HG03432 (cell line): ENCODE data around the gene PSME2.

ENCODE experiments used
- ATAC-seq: cut with Tn5 transposase; IDR thresholded peaks from one replicate; pipeline ENCODE4 v1.9.1; 2021; ENCODE audit warnings: mild to moderate bottlenecking, moderate library complexity; ENCODE audit not compliant: unreplicated experiment

Gene PSME2

DNA sequence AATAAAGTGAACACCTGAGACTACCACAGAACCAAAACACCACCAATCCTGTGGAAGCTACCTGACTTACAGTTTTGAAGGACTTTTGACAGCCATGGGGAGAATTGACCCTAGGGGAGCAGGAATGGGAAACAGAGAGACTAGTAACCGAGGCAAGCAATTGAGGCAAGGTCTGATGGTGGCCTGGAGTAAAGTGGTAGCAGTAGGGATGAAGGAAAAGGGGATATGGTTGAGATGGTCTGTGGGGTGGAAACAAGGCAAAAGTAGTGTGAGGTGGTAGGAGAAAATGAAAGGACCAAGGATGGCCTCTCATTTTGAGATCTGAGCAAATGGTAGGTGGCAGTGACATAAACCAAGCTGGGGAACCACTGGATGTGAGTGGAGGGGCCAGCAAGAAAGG lies 10.4 kb upstream of the PSME2 start:
- ATAC-seq = no peak

DNA sequence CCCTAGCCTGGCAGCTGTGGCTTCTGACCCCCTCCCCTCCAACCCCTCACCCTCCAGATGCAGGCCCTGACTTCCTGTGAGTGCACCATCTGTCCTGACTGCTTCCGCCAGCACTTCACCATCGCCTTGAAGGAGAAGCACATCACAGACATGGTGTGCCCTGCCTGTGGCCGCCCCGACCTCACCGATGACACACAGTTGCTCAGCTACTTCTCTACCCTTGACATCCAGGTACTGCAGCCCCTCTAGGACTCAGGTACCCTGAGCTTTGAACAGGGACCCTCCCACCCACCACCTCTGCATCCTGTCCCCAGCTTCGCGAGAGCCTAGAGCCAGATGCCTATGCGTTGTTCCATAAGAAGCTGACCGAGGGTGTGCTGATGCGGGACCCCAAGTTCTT lies 8.7 kb upstream of the PSME2 start:
- no peak for ATAC-seq

DNA sequence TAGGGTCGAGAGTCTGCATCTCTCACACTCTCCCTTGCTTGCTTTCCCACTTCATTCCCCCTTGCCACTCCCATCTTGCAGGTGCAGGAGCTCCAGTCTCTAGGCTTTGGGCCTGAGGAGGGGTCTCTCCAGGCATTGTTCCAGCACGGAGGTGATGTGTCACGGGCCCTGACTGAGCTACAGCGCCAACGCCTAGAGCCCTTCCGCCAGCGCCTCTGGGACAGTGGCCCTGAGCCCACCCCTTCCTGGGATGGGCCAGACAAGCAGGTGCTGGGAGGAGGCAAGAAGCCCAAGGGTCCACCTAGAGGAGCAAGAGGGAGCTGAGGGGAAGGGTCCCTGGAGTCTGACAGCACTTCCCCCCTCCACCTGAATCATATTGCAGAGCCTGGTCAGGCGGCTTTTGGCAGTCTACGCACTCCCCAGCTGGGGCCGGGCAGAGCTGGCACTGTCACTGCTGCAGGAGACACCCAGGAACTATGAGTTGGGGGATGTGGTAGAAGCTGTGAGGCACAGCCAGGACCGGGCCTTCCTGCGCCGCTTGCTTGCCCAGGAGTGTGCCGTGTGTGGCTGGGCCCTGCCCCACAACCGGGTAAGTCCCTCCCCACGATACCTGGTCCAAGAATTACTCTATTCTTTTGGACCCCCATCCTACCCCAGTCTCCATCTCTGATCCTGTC lies 5.1 kb upstream of the PSME2 start:
- ATAC-seq = no peak

DNA sequence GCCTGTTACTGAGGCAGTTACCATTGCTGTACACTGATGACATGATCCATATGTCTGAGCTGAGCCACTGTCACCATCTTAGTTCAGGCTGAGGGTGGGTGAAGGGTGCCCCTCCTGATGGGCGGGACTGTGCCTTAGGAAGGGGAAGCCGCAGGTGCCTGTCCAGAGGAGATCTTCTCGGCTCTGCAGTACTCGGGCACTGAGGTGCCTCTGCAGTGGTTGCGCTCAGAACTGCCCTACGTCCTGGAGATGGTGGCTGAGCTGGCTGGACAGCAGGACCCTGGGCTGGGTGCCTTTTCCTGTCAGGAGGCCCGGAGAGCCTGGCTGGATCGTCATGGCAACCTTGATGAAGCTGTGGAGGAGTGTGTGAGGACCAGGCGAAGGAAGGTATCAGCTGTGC lies 4.6 kb upstream of the PSME2 start:
- no peak for ATAC-seq

DNA sequence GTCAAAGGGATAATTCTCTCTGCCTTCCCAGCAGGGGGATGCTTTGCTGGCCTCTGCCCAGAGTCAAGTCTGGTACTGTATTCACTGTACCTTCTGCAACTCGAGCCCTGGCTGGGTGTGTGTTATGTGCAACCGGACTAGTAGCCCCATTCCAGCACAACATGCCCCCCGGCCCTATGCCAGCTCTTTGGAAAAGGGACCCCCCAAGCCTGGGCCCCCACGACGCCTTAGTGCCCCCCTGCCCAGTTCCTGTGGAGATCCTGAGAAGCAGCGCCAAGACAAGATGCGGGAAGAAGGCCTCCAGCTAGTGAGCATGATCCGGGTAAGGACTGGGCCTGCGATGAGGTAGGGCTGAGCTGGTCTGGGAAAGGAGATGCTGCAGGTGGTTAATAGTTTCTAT lies 4.2 kb upstream of the PSME2 start:
- ATAC-seq = no peak

DNA sequence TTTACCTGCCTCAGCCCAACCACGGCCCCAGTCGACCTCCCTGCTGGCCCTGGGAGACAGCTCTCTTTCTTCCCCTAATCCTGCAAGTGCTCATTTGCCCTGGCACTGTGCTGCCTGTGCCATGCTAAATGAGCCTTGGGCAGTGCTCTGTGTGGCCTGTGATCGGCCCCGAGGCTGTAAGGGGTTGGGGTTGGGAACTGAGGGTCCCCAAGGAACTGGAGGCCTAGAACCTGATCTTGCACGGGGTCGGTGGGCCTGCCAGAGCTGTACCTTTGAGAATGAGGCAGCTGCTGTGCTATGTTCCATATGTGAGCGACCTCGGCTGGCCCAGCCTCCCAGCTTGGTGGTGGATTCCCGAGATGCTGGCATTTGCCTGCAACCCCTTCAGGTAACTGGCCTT lies 3.7 kb upstream of the PSME2 start:
- no peak for ATAC-seq

DNA sequence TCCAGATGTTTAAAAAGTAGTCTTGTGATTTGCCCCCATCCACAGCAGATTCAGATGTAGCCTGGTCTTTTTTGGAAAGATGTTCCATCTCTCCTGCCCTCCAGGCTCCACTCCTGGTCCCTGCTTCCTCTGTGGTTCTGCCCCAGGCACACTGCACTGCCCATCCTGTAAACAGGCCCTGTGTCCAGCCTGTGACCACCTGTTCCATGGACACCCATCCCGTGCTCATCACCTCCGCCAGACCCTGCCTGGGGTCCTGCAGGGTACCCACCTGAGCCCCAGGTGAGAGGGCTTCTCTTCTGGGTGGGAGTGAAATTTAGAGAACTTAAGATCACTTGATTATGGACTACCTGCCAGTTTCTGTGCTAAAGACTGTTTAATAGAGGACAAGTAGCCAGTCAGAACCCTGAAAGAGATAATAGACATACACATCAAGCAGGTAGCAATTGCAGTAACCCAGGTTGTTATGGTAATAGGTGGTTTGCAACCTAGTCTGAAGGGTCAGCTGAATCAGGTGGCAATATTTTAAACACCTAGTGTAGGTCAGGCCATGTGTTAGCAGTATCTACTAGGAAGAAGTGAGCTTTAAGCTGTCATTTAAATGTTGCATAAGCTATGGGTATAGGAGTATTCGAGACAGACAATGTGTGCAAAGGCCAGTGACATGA lies 3.0 kb upstream of the PSME2 start:
- ATAC-seq = no peak

DNA sequence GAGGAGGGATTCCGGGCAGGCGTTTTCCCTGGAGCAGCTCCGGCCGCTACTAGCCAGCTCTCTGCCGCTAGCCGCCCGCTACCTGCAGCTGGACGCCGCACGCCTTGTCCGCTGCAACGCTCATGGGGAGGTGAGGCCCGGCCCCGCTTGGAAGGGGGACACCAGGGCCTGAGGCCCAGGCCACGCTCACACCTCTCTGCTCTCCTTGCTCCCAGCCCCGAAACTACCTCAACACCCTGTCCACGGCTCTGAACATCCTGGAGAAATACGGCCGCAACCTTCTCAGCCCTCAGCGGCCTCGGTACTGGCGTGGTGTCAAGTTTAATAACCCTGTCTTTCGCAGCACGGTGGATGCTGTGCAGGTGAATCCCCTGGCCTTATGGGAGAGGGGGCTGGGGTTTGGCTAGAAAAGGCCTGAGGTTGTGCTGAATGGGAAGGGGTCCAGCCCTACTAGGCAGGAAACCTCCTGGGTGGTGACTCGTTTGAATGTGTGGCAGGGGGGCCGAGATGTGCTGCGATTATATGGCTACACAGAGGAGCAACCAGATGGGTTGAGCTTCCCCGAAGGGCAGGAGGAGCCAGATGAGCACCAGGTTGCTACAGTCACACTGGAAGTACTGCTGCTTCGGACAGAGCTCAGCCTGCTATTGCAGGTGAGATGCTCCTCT lies 1.5 kb upstream of the PSME2 start:
- no peak for ATAC-seq

DNA sequence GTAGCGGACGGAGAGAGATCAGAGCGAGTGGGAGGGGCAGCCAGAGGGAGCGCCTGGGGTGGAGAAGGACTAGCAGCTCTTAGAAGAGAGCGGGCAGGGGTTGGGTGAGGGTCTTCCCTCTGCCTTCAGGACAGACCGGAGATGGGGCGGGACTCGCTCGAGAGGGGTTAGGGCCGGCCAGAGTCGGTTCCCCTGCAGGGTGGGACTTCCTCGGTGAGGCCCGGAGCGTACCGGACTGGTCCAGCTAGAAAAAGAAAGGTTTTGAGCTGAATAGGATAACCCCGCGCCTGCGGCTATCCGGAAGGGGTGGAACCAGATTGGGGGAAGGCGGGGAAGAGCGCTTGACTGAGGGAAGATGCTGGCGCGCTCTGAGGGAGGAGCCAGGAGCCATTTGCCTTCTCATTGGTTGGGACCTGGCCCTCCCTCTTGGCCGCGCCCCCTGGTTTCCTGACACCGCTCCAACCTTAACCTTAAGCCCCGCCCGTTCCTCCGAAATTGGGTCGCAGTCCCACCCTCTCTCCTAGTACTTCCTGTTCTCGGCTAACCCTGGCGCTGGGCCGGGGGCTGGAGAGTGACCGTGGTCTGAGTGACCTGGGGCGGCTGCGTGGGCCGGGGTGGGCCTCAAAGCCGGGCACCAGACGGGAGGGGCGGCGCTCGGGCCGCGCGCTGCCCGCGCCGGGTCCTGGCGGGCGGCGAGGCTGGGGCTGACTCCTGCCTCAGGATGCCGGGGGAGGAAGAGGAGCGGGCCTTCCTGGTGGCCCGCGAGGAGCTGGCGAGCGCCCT lies 759 bp upstream of the PSME2 start, which contains the start of gene RNF31:
Gene RNF31 (plus strand): TSS at position 521 of the 783 bp plus-strand sequence. CDS start 201 bp downstream, at position 722.
- ATAC-seq = peak; percentile 81

DNA sequence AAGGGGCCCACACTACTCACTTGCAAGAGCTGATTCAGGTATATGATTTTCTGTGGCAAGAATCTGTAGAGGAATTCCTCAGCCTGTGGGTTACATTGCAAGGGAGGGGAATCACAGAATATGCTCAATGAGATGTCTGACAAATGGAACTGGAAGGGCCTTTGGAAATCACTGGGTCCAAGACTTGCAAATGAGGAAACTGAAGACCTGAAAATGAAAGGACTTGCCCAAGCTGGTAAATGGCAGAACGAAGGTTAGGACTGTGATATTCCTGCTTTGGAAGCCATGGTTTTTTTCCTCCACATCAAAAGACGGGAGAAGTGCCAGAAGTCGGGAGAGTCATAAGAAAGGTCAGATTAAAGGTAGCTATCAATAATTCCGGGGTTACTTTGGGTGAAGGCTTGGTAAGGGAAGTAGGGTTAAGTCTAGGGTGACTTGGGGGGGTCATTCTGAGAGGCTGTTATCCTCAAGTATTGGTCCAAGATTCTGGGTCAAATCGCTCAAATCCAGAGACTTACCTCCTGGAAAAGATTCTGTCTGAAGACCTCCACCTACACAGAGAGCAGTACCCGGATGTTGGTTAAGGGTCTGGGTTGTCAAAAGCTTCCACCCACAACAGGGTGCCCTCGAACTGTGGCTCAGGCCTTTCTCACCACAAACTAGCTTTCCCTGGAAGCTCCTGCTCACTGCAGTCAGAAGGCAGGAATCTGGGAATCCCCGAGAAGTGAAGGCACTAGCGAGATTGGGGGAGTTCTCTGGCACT lies 539 bp downstream of the PSME2 start:
- no peak for ATAC-seq

DNA sequence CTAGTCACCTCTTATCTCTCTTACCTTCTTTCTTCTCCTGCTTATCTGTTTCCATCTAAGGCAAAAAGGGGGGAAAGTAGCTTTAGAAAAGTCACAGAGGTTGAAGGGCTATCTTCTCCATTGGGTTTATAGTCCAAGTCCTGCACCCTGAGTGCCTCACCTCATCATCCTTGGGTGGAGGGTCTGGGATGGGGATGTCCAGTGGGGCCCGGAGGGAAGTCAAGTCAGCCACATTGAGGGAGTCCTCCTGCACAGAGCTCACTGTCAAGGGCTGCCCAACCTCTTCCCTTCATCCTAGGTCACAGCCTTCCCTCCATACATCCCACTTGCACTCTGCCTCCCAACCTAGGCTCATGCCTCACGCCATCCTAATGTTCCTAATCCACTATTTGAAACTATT lies 1.2 kb downstream of the PSME2 start:
- no peak for ATAC-seq

DNA sequence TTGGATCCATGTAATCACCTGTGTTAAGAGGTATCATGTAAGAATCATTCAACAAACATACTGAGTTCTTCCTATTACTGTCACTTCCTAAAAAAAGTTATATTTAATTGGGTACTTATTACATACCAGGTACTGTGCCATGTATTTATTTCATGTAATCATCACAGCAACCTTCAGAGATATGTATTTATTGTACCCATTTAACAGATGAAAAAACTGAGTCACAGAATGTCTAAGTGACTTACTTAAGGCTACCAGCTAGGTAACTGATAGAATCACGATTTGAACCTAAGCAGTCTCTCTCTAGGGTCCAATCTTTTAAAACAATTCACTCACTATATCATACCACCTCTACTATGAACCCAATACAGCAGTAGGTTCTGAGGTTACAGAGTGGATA lies 2.0 kb downstream of the PSME2 start:
- no peak for ATAC-seq

DNA sequence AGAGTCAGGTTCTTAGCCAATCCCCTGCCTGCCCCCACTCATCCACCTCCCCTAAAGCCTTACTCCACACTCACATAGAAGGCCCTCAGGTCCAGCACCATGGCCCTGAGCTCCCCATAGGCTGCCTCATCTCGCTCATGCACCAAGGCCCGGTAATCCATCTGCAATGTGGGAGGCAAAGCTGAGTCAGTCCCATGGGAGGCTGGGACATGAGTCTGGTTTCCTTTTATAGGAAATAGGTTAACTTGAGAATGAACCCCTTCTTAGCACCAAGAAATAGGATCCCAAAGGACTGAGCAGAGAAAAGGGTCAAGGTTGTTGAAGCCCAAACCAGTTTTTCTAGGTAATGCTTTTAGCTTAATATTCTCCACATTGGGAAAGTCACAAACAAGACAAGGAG lies 2.9 kb downstream of the PSME2 start:
- no peak for ATAC-seq

DNA sequence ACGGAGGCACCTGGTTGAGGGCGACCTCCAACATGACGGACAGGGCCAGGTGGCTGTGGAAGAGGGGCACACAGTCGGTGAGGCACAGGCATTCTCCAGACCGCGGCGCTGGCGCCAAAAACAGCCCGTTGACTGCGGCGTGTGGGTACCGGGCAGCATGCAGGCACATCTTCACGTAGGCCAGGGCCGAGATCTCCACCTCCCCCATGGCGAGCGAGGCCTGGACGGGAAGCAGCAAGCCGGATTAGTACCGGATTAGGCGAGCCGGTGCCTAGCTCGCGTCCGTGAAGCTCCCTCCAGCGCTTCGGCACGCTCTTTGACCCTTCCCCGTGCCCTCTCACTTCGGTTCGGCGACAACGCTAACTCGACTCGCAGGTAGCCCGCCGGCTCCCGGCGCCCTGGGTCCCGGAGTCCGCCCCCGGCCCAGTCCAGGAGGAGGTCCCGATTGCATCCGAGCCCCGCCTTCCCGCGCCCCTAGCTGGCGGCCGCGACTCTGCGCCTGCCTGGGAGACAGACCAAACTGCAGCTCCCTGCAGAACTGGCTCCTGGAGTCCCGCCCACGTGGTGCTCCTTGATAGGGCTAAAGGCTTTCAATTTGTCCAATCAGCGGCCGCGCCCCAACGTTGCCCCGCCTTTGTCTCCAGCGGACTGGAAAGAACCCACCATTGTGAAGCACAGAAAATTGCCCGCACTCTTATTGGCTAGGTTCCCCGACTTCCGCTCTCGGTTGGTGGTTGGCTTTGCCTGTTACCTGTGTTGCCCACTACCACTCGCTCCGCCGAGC lies 5.1 kb downstream of the PSME2 start, which contains the start of gene EMC9:
Gene EMC9 (minus strand): TSS at position 495 of the 784 bp plus-strand sequence. CDS start 287 bp downstream, at position 208.
- ATAC-seq = peak; percentile 88

DNA sequence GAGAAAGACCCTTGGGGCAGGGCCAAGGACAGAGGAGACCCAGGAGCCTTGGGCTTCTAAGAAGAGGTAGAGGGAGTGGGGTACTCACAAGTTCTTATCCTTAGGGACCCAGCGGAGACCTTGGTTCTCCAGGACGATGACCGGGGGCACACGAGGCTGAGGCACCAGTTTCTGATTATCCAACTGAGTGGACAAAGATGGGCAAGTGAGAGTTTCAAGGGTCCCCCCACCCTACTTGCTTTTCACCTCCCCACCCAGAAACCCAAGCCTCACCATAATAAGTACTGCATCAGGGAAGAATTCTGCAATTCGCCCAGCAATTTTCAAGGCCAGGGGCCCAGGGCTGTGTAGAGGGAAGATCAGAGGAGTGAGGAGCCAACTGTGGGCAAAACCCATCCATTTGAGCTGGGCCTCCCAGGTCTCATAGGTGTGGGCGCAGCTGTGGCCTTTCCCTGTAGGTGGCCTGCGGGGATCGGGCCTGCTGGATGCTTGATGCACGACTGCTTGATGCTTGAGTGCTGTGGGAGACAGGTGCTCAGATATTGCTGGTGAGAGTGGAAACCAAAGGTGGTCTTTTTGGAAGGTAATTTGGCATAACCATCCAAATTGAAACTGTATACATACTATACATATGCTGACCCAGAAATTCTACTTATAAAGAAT lies 7.0 kb downstream of the PSME2 start:
- ATAC-seq = no peak

DNA sequence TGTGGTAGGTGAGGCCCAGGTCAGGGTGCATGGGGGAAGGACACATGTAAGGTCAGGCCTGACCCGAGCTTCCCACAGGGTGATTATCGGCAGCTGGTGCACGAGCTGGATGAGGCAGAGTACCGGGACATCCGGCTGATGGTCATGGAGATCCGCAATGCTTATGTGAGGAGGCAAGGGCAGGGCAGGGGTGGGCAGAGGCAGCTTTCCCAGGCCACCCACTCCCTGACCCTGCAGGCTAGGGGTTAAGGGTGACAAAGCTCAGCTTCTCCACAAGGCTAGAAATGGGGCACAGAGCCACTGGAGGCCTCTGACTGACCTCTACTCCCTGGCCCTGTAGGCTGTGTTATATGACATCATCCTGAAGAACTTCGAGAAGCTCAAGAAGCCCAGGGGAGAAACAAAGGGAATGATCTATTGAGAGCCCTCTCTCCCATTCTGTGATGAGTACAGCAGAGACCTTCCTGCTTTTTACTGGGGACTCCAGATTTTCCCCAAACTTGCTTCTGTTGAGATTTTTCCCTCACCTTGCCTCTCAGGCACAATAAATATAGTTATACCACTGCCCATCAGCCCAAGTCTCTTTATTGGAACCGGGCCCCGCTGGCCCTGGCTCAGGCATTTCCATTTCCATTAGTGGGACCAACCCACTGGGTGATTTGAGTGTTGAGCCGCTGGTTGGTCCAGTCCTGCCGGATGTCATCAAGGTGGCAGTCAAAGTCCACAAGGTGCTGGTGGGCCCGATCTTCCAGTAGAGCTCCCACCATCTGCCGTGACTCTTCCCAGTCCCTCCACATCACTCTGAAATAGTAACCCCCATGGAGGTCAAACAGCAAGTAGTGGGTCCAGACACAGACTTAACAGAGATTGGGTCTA lies 7.8 kb downstream of the PSME2 start:
- no peak for ATAC-seq

DNA sequence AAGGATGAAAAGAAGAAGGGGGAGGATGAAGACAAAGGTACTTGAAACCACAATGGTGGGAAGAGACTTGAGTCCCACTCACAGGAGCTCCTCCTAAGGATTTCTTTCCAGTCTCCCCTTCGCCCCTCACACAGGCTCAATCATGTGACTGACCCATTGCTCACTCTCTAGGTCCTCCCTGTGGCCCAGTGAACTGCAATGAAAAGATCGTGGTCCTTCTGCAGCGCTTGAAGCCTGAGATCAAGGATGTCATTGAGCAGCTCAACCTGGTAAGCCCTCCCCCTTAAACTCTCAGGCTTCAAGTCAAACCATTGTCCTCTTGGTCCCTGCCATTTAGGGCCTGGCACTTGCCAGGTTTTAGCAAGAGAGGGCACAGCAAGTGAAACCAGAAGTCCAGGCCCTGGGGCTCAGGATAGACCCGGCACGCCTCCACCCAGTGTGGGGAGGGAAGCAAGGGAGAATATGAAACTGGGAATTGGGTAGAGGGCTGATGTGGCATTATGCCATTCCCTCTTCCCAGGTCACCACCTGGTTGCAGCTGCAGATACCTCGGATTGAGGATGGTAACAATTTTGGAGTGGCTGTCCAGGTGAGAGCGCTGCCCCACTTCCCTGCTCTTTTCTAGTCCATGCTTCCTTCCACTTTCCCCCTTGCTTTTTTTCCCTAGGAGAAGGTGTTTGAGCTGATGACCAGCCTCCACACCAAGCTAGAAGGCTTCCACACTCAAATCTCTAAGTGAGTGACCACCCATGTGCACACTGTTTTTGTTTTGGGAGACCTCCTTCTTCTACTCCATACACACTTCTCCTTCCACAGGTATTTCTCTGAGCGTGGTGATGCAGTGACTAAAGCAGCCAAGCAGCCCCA lies 8.6 kb downstream of the PSME2 start:
- ATAC-seq = no peak
